Bronchial epithelial cell (primary cell): Measurements from ENCODE around the gene STRA8. TPM values are rescaled to one million over a fixed set of nuclear protein-coding genes. Genes with fewer than 3 reads are reported as not detected.

Source experiments
- DNase-seq: peaks from one replicate; pipeline ENCODE4 v3.0.0-alpha.2; 2010; ENCODE audit warnings: low read depth
- FAIRE-seq: peaks from 2 replicates; lab custom pipeline; 2011; peaks lifted over from hg19 to GRCh38; lab: Jason Lieb, UNC
- H3K27me3 ChIP-seq: 2 replicates; pipeline ENCODE4 v1.5.1; 2011; ENCODE audit warnings: low read length; ENCODE audit not compliant: control insufficient read depth, insufficient read depth
- H3K36me3 ChIP-seq: 2 replicates; pipeline ENCODE4 v1.5.1; 2011; ENCODE audit warnings: low read length; ENCODE audit not compliant: control insufficient read depth, insufficient read depth
- H3K4me3 ChIP-seq: 2 replicates; pipeline ENCODE4 v1.5.1; 2011; ENCODE audit warnings: mild to moderate bottlenecking, low read depth, low read length, control low read depth
- total RNA-seq: library from RNA; depleted of rRNA; stranded (reverse); fragments of >200 nt; gene quantifications from 2 replicates; pipeline ENCODE4 v1.2.1, GENCODE V29; 2014
- TF ChIP-seq, protein P1 (sequence below): IDR thresholded peaks from 2 replicates; pipeline ENCODE4 v1.5.1; 2011; ENCODE audit warnings: mild to moderate bottlenecking, moderate library complexity, low read length, control low read depth, inconsistent platforms; ENCODE audit not compliant: insufficient read depth, severe bottlenecking

Gene STRA8
- total RNA-seq, 1 donor from 2014 or later: not detected

DNA sequence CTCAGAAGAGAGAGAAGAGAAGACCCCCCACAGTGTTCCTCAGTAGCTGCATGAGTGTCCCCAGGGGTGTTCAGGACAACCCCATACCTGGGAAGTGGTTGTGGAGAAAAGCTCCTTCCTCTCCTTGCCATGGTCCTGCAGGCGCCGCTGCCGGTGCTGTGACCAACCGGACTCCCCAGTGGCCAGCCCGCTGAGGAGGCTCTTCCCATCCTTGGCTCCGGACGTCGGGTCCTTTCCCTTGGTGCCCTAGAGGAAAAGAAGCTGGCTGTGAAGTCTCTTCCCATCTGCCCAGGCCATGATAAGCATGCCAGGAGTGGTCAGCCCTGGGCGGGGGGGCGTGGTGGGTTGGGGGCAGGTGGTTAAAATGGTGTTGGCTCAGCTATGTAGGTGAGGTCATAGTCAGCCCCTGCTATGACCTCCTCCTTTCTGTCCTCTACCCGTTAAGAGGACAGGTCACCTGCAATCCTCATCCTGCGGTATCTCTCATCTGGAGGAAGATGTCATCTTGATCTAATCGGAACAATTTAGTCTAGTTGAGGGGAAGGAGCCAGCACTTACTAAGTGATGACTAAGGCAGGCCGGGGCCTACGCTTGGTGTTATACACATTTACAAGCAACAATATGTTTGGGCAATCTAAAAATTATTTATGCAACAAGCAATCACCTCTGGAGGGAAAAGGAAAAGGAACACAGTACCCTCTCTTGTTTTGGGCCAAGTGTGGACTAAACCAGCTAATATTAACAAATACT, 35.6 kb upstream of the STRA8 start:
- TF ChIP-seq, protein P1, sequence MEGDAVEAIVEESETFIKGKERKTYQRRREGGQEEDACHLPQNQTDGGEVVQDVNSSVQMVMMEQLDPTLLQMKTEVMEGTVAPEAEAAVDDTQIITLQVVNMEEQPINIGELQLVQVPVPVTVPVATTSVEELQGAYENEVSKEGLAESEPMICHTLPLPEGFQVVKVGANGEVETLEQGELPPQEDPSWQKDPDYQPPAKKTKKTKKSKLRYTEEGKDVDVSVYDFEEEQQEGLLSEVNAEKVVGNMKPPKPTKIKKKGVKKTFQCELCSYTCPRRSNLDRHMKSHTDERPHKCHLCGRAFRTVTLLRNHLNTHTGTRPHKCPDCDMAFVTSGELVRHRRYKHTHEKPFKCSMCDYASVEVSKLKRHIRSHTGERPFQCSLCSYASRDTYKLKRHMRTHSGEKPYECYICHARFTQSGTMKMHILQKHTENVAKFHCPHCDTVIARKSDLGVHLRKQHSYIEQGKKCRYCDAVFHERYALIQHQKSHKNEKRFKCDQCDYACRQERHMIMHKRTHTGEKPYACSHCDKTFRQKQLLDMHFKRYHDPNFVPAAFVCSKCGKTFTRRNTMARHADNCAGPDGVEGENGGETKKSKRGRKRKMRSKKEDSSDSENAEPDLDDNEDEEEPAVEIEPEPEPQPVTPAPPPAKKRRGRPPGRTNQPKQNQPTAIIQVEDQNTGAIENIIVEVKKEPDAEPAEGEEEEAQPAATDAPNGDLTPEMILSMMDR: no peak
- H3K36me3 ChIP-seq: peaks cover 21% of the 10 kb centered on the region
- H3K4me3 ChIP-seq: no peak overlapping the region
- DNase-seq (no peak), FAIRE-seq (no peak)
- H3K27me3 ChIP-seq: no peaks in the 10 kb centered on the region

- no peak for FAIRE-seq
- TF ChIP-seq, protein P1: no peak
- no peaks in the 10 kb centered on the region for H3K27me3 ChIP-seq
- H3K4me3 ChIP-seq: no peak overlapping the region
- DNase-seq: no peak
- peaks cover 26% of the 10 kb centered on the region for H3K36me3 ChIP-seq
These were observed 34.2 kb upstream of the STRA8 start for GRCh38 chr7:135199439-135199838.

- H3K36me3 ChIP-seq: peaks cover 27% of the 10 kb centered on the region
- no peaks in the 10 kb centered on the region for H3K27me3 ChIP-seq
- H3K4me3 ChIP-seq: no peak overlapping the region
- FAIRE-seq: no peak
- DNase-seq: peak; percentile 51
- TF ChIP-seq, protein P1: no peak
These were observed 32.8 kb upstream of the STRA8 start for GRCh38 chr7:135200821-135201331.

GRCh38 chr7:135201350-135201749, 32.3 kb upstream of the STRA8 start:
- Histone ChIP-seq H3K4me3 (no peak overlapping the region), H3K27me3 (no peaks in the 10 kb centered on the region), H3K36me3 (peaks cover 27% of the 10 kb centered on the region)
- TF ChIP-seq, protein P1: no peak
- DNase-seq (no peak), FAIRE-seq (no peak)

DNA sequence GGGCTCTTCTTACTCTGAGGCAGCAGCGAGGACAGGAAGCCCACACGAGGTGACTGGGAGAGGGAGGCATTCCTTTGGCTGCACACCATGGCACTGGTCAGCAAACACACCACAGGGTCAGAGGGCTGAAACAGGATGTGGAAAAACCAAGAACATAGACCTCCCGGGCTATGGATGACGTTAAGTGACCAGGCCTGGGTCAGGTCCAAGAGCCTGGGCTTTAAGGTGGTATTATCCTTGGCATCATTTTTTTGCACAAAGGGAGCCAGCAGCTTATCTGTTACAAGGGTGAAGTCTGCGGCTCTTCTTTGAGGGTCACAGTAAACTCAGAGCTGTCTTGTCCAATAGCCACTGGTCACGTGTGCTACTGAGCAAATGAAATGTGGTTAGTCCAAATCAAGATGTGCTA, 29.3 kb upstream of the STRA8 start:
- DNase-seq (no peak), FAIRE-seq (no peak)
- Histone ChIP-seq H3K4me3 (no peak overlapping the region), H3K27me3 (no peaks in the 10 kb centered on the region), H3K36me3 (peaks cover 17% of the 10 kb centered on the region)
- TF ChIP-seq, protein P1: no peak
